Cardiac fibroblast (primary cell): ENCODE data around the gene MPHOSPH6.

ENCODE experiments used
- DNase-seq, 2 donors: peaks; one replicate each; pipeline versions ENCODE4 v3.0.0 to v3.0.0-alpha.2; 2010; ENCODE audit warnings: low read depth in 2 of 2
- H3K4me3 ChIP-seq, 2 donors: replicated peaks in 1 of 2; 1 replicate in 1 of 2; 2 replicates in 1 of 2; pipeline ENCODE4 v1.5.1; 2011; ENCODE audit warnings: low read depth in 2 of 2, low read length in 2 of 2, mild to moderate bottlenecking in 2 of 2, moderate library complexity in 1 of 2
- TF ChIP-seq, protein P1 (sequence below): IDR thresholded peaks from one replicate; pipeline ENCODE4 v1.5.1; 2011; ENCODE audit warnings: low read depth, mild to moderate bottlenecking, low read length, inconsistent platforms

Gene MPHOSPH6

GRCh38 chr16:82187829-82188228, 17.8 kb upstream of the MPHOSPH6 start:
- DNase-seq = no peak
- TF ChIP-seq, protein P1, sequence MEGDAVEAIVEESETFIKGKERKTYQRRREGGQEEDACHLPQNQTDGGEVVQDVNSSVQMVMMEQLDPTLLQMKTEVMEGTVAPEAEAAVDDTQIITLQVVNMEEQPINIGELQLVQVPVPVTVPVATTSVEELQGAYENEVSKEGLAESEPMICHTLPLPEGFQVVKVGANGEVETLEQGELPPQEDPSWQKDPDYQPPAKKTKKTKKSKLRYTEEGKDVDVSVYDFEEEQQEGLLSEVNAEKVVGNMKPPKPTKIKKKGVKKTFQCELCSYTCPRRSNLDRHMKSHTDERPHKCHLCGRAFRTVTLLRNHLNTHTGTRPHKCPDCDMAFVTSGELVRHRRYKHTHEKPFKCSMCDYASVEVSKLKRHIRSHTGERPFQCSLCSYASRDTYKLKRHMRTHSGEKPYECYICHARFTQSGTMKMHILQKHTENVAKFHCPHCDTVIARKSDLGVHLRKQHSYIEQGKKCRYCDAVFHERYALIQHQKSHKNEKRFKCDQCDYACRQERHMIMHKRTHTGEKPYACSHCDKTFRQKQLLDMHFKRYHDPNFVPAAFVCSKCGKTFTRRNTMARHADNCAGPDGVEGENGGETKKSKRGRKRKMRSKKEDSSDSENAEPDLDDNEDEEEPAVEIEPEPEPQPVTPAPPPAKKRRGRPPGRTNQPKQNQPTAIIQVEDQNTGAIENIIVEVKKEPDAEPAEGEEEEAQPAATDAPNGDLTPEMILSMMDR = no peak
- H3K4me3 ChIP-seq = no peak overlapping the region

GRCh38 chr16:82185012-82185411, 15.0 kb upstream of the MPHOSPH6 start:
- TF ChIP-seq, protein P1 = no peak
- H3K4me3 ChIP-seq = no peak overlapping the region
- no peak for DNase-seq

DNA sequence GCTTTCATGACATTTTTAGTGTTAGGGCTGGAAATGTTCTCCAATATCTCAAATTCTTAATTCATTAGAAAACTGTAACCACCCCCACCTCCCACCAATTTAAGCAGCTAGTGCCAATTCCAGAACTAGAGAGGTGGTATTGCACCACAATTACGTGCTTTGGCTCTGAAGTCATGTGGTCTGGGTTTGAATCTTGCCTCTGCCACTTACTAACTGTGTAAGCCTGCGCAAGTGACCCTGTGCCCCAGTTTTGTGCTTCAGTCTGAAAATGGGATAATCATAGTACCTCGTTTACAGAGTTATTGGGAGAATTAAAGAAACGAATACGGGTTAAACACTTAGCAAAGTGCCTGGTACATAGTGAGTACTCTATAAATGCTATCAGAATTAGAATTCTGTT, 14.2 kb upstream of the MPHOSPH6 start:
- DNase-seq = no peak
- TF ChIP-seq, protein P1 = no peak
- no peak overlapping the region for H3K4me3 ChIP-seq

DNA sequence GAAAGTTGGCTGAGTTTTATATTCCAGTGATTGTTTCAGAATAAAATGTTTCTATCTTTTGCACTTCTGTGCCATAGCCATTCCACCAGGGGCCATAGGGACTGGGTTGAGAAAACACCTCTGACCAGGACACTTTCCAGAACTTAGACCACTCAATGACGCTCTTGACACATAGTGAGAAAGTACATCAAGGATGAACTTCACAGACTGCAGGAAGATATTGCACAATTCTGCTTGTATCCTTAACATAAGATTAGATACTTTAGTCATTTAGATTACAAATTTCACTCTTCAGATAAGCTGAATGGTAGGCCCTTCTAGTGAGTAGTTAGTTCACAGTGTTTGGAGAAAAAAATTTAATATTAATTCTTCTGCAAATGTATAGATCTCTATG, 13.0 kb upstream of the MPHOSPH6 start:
- TF ChIP-seq, protein P1 = no peak
- peak; percentile 46 to 48 for DNase-seq
- H3K4me3 ChIP-seq = no peak overlapping the region

DNA sequence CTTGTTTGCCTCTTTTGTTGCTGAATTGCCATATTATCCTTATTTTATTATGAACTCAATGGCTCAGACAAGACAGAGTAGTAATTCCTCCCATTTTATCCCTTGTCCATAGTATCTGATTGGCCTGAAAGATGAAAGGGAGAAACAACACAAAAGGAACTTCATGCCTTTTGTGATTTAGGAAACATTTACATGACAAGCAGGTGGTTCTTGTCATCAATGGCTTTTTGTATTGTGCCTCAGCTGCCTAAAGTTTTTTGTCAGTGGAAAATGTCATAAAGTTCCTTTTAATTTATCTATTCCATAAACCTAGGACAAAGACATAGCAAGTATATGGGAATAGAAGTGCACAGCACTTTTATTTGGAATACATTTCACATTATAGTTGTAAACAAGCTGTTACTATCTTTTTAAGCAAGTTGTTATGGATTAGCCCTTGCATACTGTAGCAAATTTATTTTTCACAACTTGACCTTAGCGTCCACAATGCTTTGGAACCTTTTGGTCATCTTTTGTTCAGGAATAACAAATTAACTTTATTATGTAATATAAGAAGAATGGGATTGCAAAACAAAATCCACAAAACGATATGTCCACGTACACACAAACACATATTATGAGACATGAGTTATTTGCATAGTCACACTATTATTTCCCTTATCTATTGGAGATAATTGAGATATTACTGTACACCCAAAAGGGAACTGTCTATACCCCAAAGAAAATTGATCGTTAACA, 12.4 kb upstream of the MPHOSPH6 start:
- DNase-seq = peak; percentile 25 to 60

DNA sequence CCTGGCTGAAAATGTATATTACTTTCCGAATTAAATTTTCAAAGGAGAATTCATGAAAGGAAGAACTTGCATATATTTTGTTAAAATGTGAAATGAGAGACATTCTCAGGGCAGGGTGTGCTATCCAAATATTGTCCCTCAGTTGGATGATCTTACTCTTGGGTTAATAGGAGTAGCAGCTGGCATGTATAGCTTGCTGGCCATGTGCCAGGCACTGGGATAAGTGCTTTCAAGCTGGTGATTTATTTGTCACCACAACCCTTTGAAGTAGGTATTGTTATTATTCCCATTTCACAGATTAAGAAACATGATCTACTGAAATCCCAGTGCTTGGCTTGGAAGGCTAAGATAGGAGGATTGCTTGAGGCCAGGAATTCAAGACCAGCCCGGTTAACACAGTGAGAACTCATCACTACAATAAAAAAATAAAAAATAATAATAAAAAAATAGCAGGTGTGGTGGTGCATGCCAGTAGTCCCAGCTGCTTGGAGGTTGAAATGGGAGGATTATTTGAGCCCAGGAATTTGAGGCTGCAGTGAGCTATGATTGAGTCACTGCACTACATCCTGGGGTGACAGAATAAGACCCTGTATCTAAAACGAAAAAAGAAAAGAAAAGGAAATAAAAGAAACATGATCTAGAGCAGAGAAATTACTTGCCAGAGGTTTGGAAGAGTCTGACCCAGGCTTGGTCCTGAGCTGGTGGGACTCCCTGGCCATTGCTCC, 11.6 kb upstream of the MPHOSPH6 start:
- H3K4me3 ChIP-seq = no peak overlapping the region
- TF ChIP-seq, protein P1 = no peak
- DNase-seq = no peak

More for the DNA sequence above, 12.4 kb upstream of the MPHOSPH6 start:
- TF ChIP-seq, protein P1 = no peak
- H3K4me3 ChIP-seq = no peak overlapping the region
